ENCODE results near the gene ERCC8.

ERCC8 gene

GRCh38 chr5:60893521-60893920 lies 51.3 kb downstream of the ERCC8 start:
- Histone ChIP-seq H3K4me2 (no peak overlapping the region), H2AFZ (ENCODE audit: low read depth) (no peak overlapping the region), H3K4me3 (IDR thresholded peaks at IDR 0.05; ENCODE audit: insufficient read depth, low read depth, low read length) (no peak overlapping the region), H3K79me2 (ENCODE audit: insufficient read depth, low read depth) (no peaks in the 10 kb centered on the region), H3K27me3 (ENCODE audit: insufficient read depth, low read depth) (no peaks in the 10 kb centered on the region), H3K27ac (no peak overlapping the region), H3K36me3 (ENCODE audit: insufficient read depth) (no peaks in the 10 kb centered on the region), H3K4me1 (ENCODE audit: low read depth, poor library complexity, severe bottlenecking) (no peaks in the 10 kb centered on the region), H4K20me1 (ENCODE audit: insufficient read depth) (no peaks in the 10 kb centered on the region), H3K9ac (no peak overlapping the region)
- TF ChIP-seq CTCF (conservative IDR thresholded peaks at IDR 0.05; ENCODE audit: low read depth, low read length): no peak

GRCh38 chr5:60891667-60892066 lies 53.2 kb downstream of the ERCC8 start:
- Histone ChIP-seq H4K20me1 (ENCODE audit: insufficient read depth) (no peaks in the 10 kb centered on the region), H3K27me3 (ENCODE audit: insufficient read depth, low read depth) (no peaks in the 10 kb centered on the region), H3K4me3 (IDR thresholded peaks at IDR 0.05; ENCODE audit: insufficient read depth, low read depth, low read length) (no peak overlapping the region), H3K4me2 (no peak overlapping the region), H3K27ac (no peak overlapping the region), H3K4me1 (ENCODE audit: low read depth, poor library complexity, severe bottlenecking) (no peaks in the 10 kb centered on the region), H3K79me2 (ENCODE audit: insufficient read depth, low read depth) (no peaks in the 10 kb centered on the region), H2AFZ (ENCODE audit: low read depth) (no peak overlapping the region), H3K9ac (no peak overlapping the region), H3K36me3 (ENCODE audit: insufficient read depth) (no peaks in the 10 kb centered on the region)
- TF ChIP-seq CTCF (conservative IDR thresholded peaks at IDR 0.05; ENCODE audit: low read depth, low read length): no peak

GRCh38 chr5:60888359-60889061 lies 56.4 kb downstream of the ERCC8 start:
- Histone ChIP-seq H3K9ac (no peak overlapping the region), H3K4me2 (no peak overlapping the region), H3K4me1 (ENCODE audit: low read depth, poor library complexity, severe bottlenecking) (no peaks in the 10 kb centered on the region), H3K79me2 (ENCODE audit: insufficient read depth, low read depth) (no peaks in the 10 kb centered on the region), H3K27me3 (ENCODE audit: insufficient read depth, low read depth) (no peaks in the 10 kb centered on the region), H3K4me3 (IDR thresholded peaks at IDR 0.05; ENCODE audit: insufficient read depth, low read depth, low read length) (no peak overlapping the region), H2AFZ (ENCODE audit: low read depth) (no peak overlapping the region), H3K27ac (no peak overlapping the region), H3K36me3 (ENCODE audit: insufficient read depth) (no peaks in the 10 kb centered on the region), H4K20me1 (ENCODE audit: insufficient read depth) (no peaks in the 10 kb centered on the region)
- TF ChIP-seq CTCF (conservative IDR thresholded peaks at IDR 0.05; ENCODE audit: low read depth, low read length): no peak

GRCh38 chr5:60887746-60888145 lies 57.1 kb downstream of the ERCC8 start:
- Histone ChIP-seq H3K27ac (no peak overlapping the region), H3K27me3 (ENCODE audit: insufficient read depth, low read depth) (no peaks in the 10 kb centered on the region), H3K9ac (no peak overlapping the region), H3K4me2 (no peak overlapping the region), H3K4me1 (ENCODE audit: low read depth, poor library complexity, severe bottlenecking) (no peaks in the 10 kb centered on the region), H4K20me1 (ENCODE audit: insufficient read depth) (no peaks in the 10 kb centered on the region), H3K79me2 (ENCODE audit: insufficient read depth, low read depth) (no peaks in the 10 kb centered on the region), H2AFZ (ENCODE audit: low read depth) (no peak overlapping the region), H3K4me3 (IDR thresholded peaks at IDR 0.05; ENCODE audit: insufficient read depth, low read depth, low read length) (no peak overlapping the region), H3K36me3 (ENCODE audit: insufficient read depth) (no peaks in the 10 kb centered on the region)
- no peak for TF ChIP-seq CTCF (conservative IDR thresholded peaks at IDR 0.05; ENCODE audit: low read depth, low read length)

All from KMS-11 (cell line).